Testis (tissue), 2 donors: ENCODE measurements around the gene EIF5A.

Experiments
- CTCF ChIP-seq, 3 experiments: fragments of 450-650 bp in 2 of 3; fragments of 200-600 bp in 1 of 3; sonication (generic) in 1 of 3; IDR thresholded peaks; one replicate each; pipeline ENCODE4 v1.5.1; 2016 to 2019; ENCODE audit warnings: antibody characterized with exemption in 3 of 3, mild to moderate bottlenecking in 2 of 3, moderate library complexity in 1 of 3
- POLR2A ChIP-seq: fragments of 450-650 bp; IDR thresholded peaks from one replicate; pipeline ENCODE4 v1.6.1; 2017; ENCODE audit warnings: antibody characterized with exemption, mild to moderate bottlenecking, moderate library complexity

GRCh38 chr17:7290166-7290565 is 17.3 kb upstream of the EIF5A start:
- TF ChIP-seq POLR2A (no peak), CTCF (IDR thresholded peaks at IDR 0.05) (no peak)
